A549 (cell line): Measurements from ENCODE around the gene RAB9A. TPM values are rescaled to one million over a fixed set of nuclear protein-coding genes. Genes with fewer than 3 reads are reported as not detected.

Source experiments
- ATAC-seq, 2 experiments: fragments of 200-7000 bp in 1 of 2; fragments of >200 bp in 1 of 2; cut with Nextera tagmentation in 1 of 2; cut with Tn5 transposase in 1 of 2; 3 replicates each; pipeline versions ENCODE4 v1.8.0 to v1.9.1; 2018 to 2020; ENCODE audit warnings: mild to moderate bottlenecking in 1 of 2, moderate library complexity in 1 of 2
- CTCF ChIA-PET: fragments of 300-600 bp; sonication (Branson Sonifier 250); formaldehyde crosslinking; extraction: SDS; loops from one replicate; lab custom pipeline; 2021; ENCODE audit warnings: antibody characterized with exemption, inconsistent platforms; lab: Yijun Ruan, JAX
- POLR2A ChIA-PET: fragments of 350-600 bp; formaldehyde crosslinking; extraction: SDS; loops from one replicate; lab custom pipeline; 2021; ENCODE audit warnings: antibody characterized with exemption, inconsistent platforms; lab: Yijun Ruan, JAX
- DNase-seq, 2 experiments: peaks; one replicate each; pipeline versions ENCODE4 v3.0.0 to v3.0.0-alpha.2; 2011 to 2016; ENCODE audit warnings: low read depth in 1 of 2, low spot score in 1 of 2
- FAIRE-seq: peaks from 2 replicates; lab custom pipeline; 2011; peaks lifted over from hg19 to GRCh38; lab: Jason Lieb, UNC
- H3K27ac ChIP-seq, 2 experiments: fragments of >200 bp; sonication (Bioruptor Twin); formaldehyde crosslinking; 3 replicates each; pipeline ENCODE4 v1.5.1; 2016 to 2017
- H3K4me1 ChIP-seq: fragments of >200 bp; sonication (Bioruptor Twin); formaldehyde crosslinking; 3 replicates; pipeline ENCODE4 v1.6.1; 2016
- H3K4me2 ChIP-seq: fragments of >200 bp; sonication (Bioruptor Twin); formaldehyde crosslinking; 3 replicates; pipeline ENCODE4 v1.6.1; 2016
- H3K4me3 ChIP-seq: fragments of >200 bp; sonication (Bioruptor Twin); formaldehyde crosslinking; 3 replicates; pipeline ENCODE4 v1.5.1; 2016
- H3K9me3 ChIP-seq: fragments of >200 bp; sonication (Bioruptor Twin); formaldehyde crosslinking; 3 replicates; pipeline ENCODE4 v1.6.1; 2016
- ATOH8 ChIP-seq: fragments of 250-450 bp; sonication (Bioruptor Pico); IDR thresholded peaks from 2 replicates; pipeline ENCODE4 v1.5.0; 2020; ENCODE audit warnings: low read depth, mild to moderate bottlenecking, moderate library complexity
- CBX8 ChIP-seq: fragments of 200-600 bp; sonication (generic); IDR thresholded peaks from 2 replicates; pipeline ENCODE4 v1.6.1; 2016
- CEBPB ChIP-seq, 2 experiments: fragments of >200 bp in 1 of 2; sonication (Bioruptor Twin) in 1 of 2; formaldehyde crosslinking in 1 of 2; IDR thresholded peaks; 2 replicates each; pipeline ENCODE4 v1.6.1; 2012 to 2016
- CTCF ChIP-seq: fragments of >200 bp; sonication (Bioruptor Twin); formaldehyde crosslinking; IDR thresholded peaks from 3 replicates; pipeline ENCODE4 v1.5.1; 2016
- EHF ChIP-seq: fragments of 250-450 bp; sonication (Bioruptor Pico); IDR thresholded peaks from 2 replicates; pipeline ENCODE4 v1.5.0; 2020; ENCODE audit warnings: mild to moderate bottlenecking
- FOSB ChIP-seq: fragments of 250-450 bp; sonication (Bioruptor Pico); IDR thresholded peaks from 2 replicates; pipeline ENCODE4 v1.5.0; 2020; ENCODE audit warnings: mild to moderate bottlenecking, moderate library complexity
- FOXS1 ChIP-seq: fragments of 250-450 bp; sonication (Bioruptor Pico); IDR thresholded peaks from 2 replicates; pipeline ENCODE4 v1.5.0; 2020; ENCODE audit warnings: mild to moderate bottlenecking, moderate library complexity
- HMGXB4 ChIP-seq: fragments of 250-450 bp; sonication (Bioruptor Pico); IDR thresholded peaks from 2 replicates; pipeline ENCODE4 v1.5.0; 2021; ENCODE audit warnings: mild to moderate bottlenecking, moderate library complexity, borderline replicate concordance
- HOXB13 ChIP-seq: fragments of 250-450 bp; sonication (Bioruptor Pico); IDR thresholded peaks from 2 replicates; pipeline ENCODE4 v1.5.0; 2020; ENCODE audit warnings: low read depth, mild to moderate bottlenecking, moderate library complexity
- HOXB5 ChIP-seq: fragments of 250-450 bp; sonication (Bioruptor Pico); IDR thresholded peaks from 2 replicates; pipeline ENCODE4 v1.5.0; 2020; ENCODE audit warnings: mild to moderate bottlenecking, moderate library complexity
- KDM1A ChIP-seq: fragments of 200-600 bp; sonication (generic); IDR thresholded peaks from 2 replicates; pipeline ENCODE4 v1.6.1; 2016; ENCODE audit warnings: low read depth, mild to moderate bottlenecking
- KDM5A ChIP-seq: fragments of 200-600 bp; sonication (generic); IDR thresholded peaks from 2 replicates; pipeline ENCODE4 v1.6.1; 2016; ENCODE audit warnings: antibody characterized with exemption, mild to moderate bottlenecking
- MAFK ChIP-seq: fragments of 450-650 bp; IDR thresholded peaks from 2 replicates; pipeline ENCODE4 v1.6.1; 2014; ENCODE audit not compliant: partially characterized antibody
- NFE2L2 ChIP-seq: fragments of 150-350 bp; conservative IDR thresholded peaks from 2 replicates; pipeline ENCODE4 v1.6.1; 2014; ENCODE audit warnings: low read length
- NPAS2 ChIP-seq: fragments of 250-450 bp; sonication (Bioruptor Pico); IDR thresholded peaks from 2 replicates; pipeline ENCODE4 v1.8.0; 2022; ENCODE audit warnings: mild to moderate bottlenecking, moderate library complexity, borderline replicate concordance
- PBX3 ChIP-seq: IDR thresholded peaks from 2 replicates; pipeline ENCODE4 v1.6.1; 2012
- POLR2A ChIP-seq: IDR thresholded peaks from 2 replicates; pipeline ENCODE4 v1.6.1; 2012; ENCODE audit warnings: mild to moderate bottlenecking, low read length
- RAD21 ChIP-seq, 2 experiments: fragments of >200 bp in 1 of 2; sonication (Bioruptor Twin) in 1 of 2; formaldehyde crosslinking in 1 of 2; IDR thresholded peaks in 1 of 2; conservative IDR thresholded peaks in 1 of 2; 2 replicates in 1 of 2; 3 replicates in 1 of 2; pipeline ENCODE4 v1.6.1; 2012 to 2018; ENCODE audit warnings: inconsistent platforms in 1 of 2
- SREBF2 ChIP-seq: fragments of 450-650 bp; IDR thresholded peaks from 2 replicates; pipeline ENCODE4 v1.6.1; 2014; ENCODE audit warnings: mild to moderate bottlenecking, moderate library complexity
- TFCP2L1 ChIP-seq: fragments of 250-450 bp; sonication (Bioruptor Pico); IDR thresholded peaks from 2 replicates; pipeline ENCODE4 v1.5.0; 2021; ENCODE audit warnings: mild to moderate bottlenecking
- TP53 ChIP-seq: fragments of 250-450 bp; sonication (Bioruptor Pico); IDR thresholded peaks from 2 replicates; pipeline ENCODE4 v1.5.0; 2021; ENCODE audit warnings: mild to moderate bottlenecking, moderate library complexity
- USF2 ChIP-seq: fragments of 450-650 bp; IDR thresholded peaks from 2 replicates; pipeline ENCODE4 v1.6.1; 2014; ENCODE audit warnings: antibody characterized with exemption
- ZFP36 ChIP-seq: fragments of 450-650 bp; IDR thresholded peaks from 2 replicates; pipeline ENCODE4 v1.6.1; 2014; ENCODE audit warnings: borderline replicate concordance; ENCODE audit not compliant: partially characterized antibody
- ZNF302 ChIP-seq: fragments of 250-450 bp; sonication (Bioruptor Pico); IDR thresholded peaks from 2 replicates; pipeline ENCODE4 v1.9.0; 2021; ENCODE audit warnings: inconsistent platforms, mild to moderate bottlenecking, moderate library complexity
- ZSCAN20 ChIP-seq: fragments of 250-450 bp; sonication (Bioruptor Pico); IDR thresholded peaks from 2 replicates; pipeline ENCODE4 v1.8.0; 2022; ENCODE audit warnings: mild to moderate bottlenecking, moderate library complexity
- WGBS: methylation state at CpG from one replicate; pipeline ENCODE4 v1.1.6; 2017; ENCODE audit errors: missing lambda C conversion rate; 5-methylcytosine and 5-hydroxymethylcytosine counted together
- polyA plus RNA-seq, 4 experiments: library from polyadenylated mRNA; depleted of rRNA in 3 of 4; stranded (reverse); fragments of >200 nt; fragmentation: RNase III in 1 of 4; extraction: RNeasy Plus Mini Kit Qiagen cat#74134 plus additional on column Dnase treatment in 1 of 4; gene quantifications; 2 replicates in 3 of 4; 3 replicates in 1 of 4; pipeline ENCODE4 v1.2.3, GENCODE V29; 2011 to 2017

Gene RAB9A
- polyA plus RNA-seq, 2 of the 4 experiments (the other 2 are of a cell fraction) = 26.0 to 39.0 TPM

GRCh38 chrX:13649838-13650237, 39.1 kb upstream of the RAB9A start:
- ATAC-seq = no peak
- no peaks in the 10 kb centered on the region for H3K9me3 ChIP-seq
- WGBS = 75% methylated on average over 5 of the region's 5 CpGs
- H3K4me1 ChIP-seq = peaks cover 16% of the 10 kb centered on the region
- peak; percentile 74 for FAIRE-seq
- ChIA-PET CTCF (interaction anchor here (1.8 kb wide), 1 partner anchor 143 kb away, joined by 8 read pairs; no protein-coding TSS in a partner anchor), POLR2A (no interaction called here)
- DNase-seq = no peak
- no peak overlapping the region for H3K4me3 ChIP-seq
- H3K27ac ChIP-seq = no peak overlapping the region
- no peak overlapping the region for H3K4me2 ChIP-seq
- no peak for TF ChIP-seq ZFP36
- no peak for TF ChIP-seq ZNF302 (CRISPR knock-in tag)
- no peak for TF ChIP-seq NFE2L2
- TF ChIP-seq FOSB = no peak
- no peak for TF ChIP-seq TFCP2L1 (CRISPR knock-in tag)
- TF ChIP-seq FOXS1 (CRISPR knock-in tag) = no peak
- no peak for TF ChIP-seq PBX3
- TF ChIP-seq CTCF = no peak
- TF ChIP-seq POLR2A = no peak
- TF ChIP-seq ATOH8 (CRISPR knock-in tag) = no peak
- no peak for TF ChIP-seq MAFK
- no peak for TF ChIP-seq ZSCAN20 (CRISPR knock-in tag)
- no peak for TF ChIP-seq EHF (CRISPR knock-in tag)
- no peak for TF ChIP-seq TP53 (CRISPR knock-in tag)
- TF ChIP-seq CEBPB (IDR thresholded peaks at IDR 0.05) = no peak
- TF ChIP-seq SREBF2 = no peak
- no peak for TF ChIP-seq RAD21 (conservative IDR thresholded peaks at IDR 0.05 in 1 of 2, IDR thresholded peaks at IDR 0.05 in 1 of 2)
- TF ChIP-seq CBX8 = no peak
- no peak for TF ChIP-seq KDM5A
- TF ChIP-seq USF2 = no peak
- TF ChIP-seq, all 56 proteins: peak for 0

- FAIRE-seq (no peak), ATAC-seq (no peak), DNase-seq (no peak)
- 92% methylated on average over 1 of the region's 1 CpG for WGBS
- ChIA-PET CTCF (interaction anchor here (1.0 to 1.8 kb wide), 3 partner anchors 19 to 143 kb away, joined by 3 to 8 read pairs (median 4); no protein-coding TSS in a partner anchor), POLR2A (no interaction called here)
- no peak overlapping the region for H3K4me3 ChIP-seq
- H3K4me2 ChIP-seq = no peak overlapping the region
- peaks cover 16% of the 10 kb centered on the region for H3K4me1 ChIP-seq
- TF ChIP-seq KDM5A (no peak), SREBF2 (no peak), ZFP36 (no peak), NPAS2 (no peak), MAFK (no peak), KDM1A (no peak), ZNF302 (CRISPR knock-in tag) (no peak), CEBPB (IDR thresholded peaks at IDR 0.05) (no peak), HMGXB4 (CRISPR knock-in tag) (no peak), ATOH8 (CRISPR knock-in tag) (no peak), HOXB13 (CRISPR knock-in tag) (no peak), HOXB5 (CRISPR knock-in tag) (no peak), FOXS1 (CRISPR knock-in tag) (no peak)
- no peaks in the 10 kb centered on the region for H3K9me3 ChIP-seq
- no peak overlapping the region for H3K27ac ChIP-seq
These were observed 38.6 kb upstream of the RAB9A start for GRCh38 chrX:13650318-13650717.
